Psoas muscle (tissue), 8 donors: ENCODE results near the gene VSTM2B. TPM values are rescaled to one million over a fixed set of nuclear protein-coding genes. Genes with fewer than 3 reads are reported as not detected.

ENCODE experiments used
- ATAC-seq, 4 donors: fragments of 200-7000 bp; cut with Tn5 transposase; one replicate each; pipeline ENCODE4 v1.9.1; 2020; ENCODE audit warnings: moderate library complexity in 3 of 4, mild to moderate bottlenecking in 2 of 4
- DNase-seq, 2 donors: peaks; one replicate each; pipeline ENCODE4 v3.0.0-alpha.2; 2020
- H3K27ac ChIP-seq: fragments of 200-600 bp; one replicate; pipeline ENCODE4 v1.8.0; 2022
- H3K27me3 ChIP-seq, 3 donors: fragments of 200-600 bp in 1 of 3; one replicate each; pipeline versions ENCODE4 v1.6.1 to v1.8.0; 2013 to 2022; ENCODE audit warnings: low read length in 2 of 3, mild to moderate bottlenecking in 2 of 3, moderate library complexity in 1 of 3; ENCODE audit not compliant: insufficient read depth in 3 of 3
- H3K36me3 ChIP-seq, 2 donors: fragments of 200-600 bp in 1 of 2; one replicate each; pipeline versions ENCODE4 v1.6.1 to v1.8.0; 2013 to 2022; ENCODE audit warnings: low read depth in 1 of 2, mild to moderate bottlenecking in 1 of 2, moderate library complexity in 1 of 2; ENCODE audit not compliant: insufficient read depth in 1 of 2
- H3K4me1 ChIP-seq: fragments of 200-600 bp; one replicate; pipeline ENCODE4 v1.8.0; 2022
- H3K4me3 ChIP-seq: fragments of 200-600 bp; one replicate; pipeline ENCODE4 v1.8.0; 2022; ENCODE audit warnings: mild to moderate bottlenecking
- H3K9me3 ChIP-seq: fragments of 200-600 bp; one replicate; pipeline ENCODE4 v1.8.0; 2022
- WGBS, 3 donors: extraction: QIAGEN DNeasy Blood & Tissue Kit; methylation state at CpG; one replicate each; pipeline versions ENCODE4 v1.1.6 to v1.1.7; 2013; 5-methylcytosine and 5-hydroxymethylcytosine counted together
- intact Hi-C, 2 donors: fragments of 100-400 bp; cut with DNase I; formaldehyde crosslinking; loops; one replicate each; pipeline versions ENCODE4 v1.11.0 to v1.14.2; 2022
- polyA plus RNA-seq, 3 donors: library from polyadenylated mRNA; stranded (reverse); fragments of 200-250 nt; gene quantifications; one replicate each; pipeline ENCODE4 v1.2.3, GENCODE V29; 2013
- total RNA-seq, 4 donors: library from RNA; stranded (reverse); fragmentation: NEBNext Ultra II Directional in 2 of 4; extraction: Animal tissue kit (Norgen Biotek cat#: 25700) in 2 of 4; gene quantifications; one replicate each; pipeline versions ENCODE4 v1.2.1 to v1.2.4, GENCODE V29; 2021 to 2023
- TF ChIP-seq, protein P1 (sequence below): fragments of 200-600 bp; IDR thresholded peaks from one replicate; pipeline ENCODE4 v1.8.0; 2022; ENCODE audit warnings: antibody characterized with exemption
- donor health status: healthy with polysubstance abuse.
- donor health status: DM: no; HTN: no; CAD: no; lungs with moderate emphysema.
- donor health status: Bipolar disorder and iron deficiency.
- donor health status: healthy.
- donor health status: DM: yes; HTN: yes; CAD: no.
- donor health status: DM: no; HTN: no; CAD: no.
- donor health status: DM: no; HTN: no; CAD: no.
- donor health status: DM: yes; HTN: yes; CAD: no.

The VSTM2B gene
- total and polyA plus RNA-seq, 7 donors = not detected

DNA sequence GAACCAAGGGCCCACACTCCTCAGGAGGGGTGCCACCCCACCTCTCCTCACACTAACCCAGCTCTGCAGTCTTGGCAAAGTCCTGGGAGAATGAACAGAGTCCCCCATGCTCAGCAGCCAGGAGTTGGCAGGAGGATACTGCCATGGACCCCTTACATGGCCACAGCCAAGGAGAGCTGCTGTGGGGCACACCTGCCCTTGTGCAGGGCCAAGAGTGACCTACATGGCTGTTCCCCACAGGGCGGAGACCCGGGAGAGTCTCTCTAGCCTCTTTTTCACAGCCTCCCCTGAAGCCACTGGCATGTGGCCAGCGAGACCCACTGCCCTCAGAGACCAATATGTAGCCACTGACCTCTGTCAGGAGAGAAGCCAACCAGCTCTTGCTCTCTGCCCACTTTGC, 45.9 kb upstream of the VSTM2B start:
- no peaks in the 10 kb centered on the region for H3K9me3 ChIP-seq
- H3K36me3 ChIP-seq = no peaks in the 10 kb centered on the region
- H3K27me3 ChIP-seq = peaks cover 0 to 8% (median 3%) of the 10 kb centered on the region in 3 donors
- no peak for ATAC-seq
- 84 to 91% (median 85%) methylated on average over 2 to 3 of the region's 3 CpGs for WGBS, 3 donors
- TF ChIP-seq, protein P1, sequence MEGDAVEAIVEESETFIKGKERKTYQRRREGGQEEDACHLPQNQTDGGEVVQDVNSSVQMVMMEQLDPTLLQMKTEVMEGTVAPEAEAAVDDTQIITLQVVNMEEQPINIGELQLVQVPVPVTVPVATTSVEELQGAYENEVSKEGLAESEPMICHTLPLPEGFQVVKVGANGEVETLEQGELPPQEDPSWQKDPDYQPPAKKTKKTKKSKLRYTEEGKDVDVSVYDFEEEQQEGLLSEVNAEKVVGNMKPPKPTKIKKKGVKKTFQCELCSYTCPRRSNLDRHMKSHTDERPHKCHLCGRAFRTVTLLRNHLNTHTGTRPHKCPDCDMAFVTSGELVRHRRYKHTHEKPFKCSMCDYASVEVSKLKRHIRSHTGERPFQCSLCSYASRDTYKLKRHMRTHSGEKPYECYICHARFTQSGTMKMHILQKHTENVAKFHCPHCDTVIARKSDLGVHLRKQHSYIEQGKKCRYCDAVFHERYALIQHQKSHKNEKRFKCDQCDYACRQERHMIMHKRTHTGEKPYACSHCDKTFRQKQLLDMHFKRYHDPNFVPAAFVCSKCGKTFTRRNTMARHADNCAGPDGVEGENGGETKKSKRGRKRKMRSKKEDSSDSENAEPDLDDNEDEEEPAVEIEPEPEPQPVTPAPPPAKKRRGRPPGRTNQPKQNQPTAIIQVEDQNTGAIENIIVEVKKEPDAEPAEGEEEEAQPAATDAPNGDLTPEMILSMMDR = no peak
- H3K4me1 ChIP-seq = no peaks in the 10 kb centered on the region
- DNase-seq = no peak
- no peak overlapping the region for H3K27ac ChIP-seq
- intact Hi-C loops = no loop called here
- no peak overlapping the region for H3K4me3 ChIP-seq

DNA sequence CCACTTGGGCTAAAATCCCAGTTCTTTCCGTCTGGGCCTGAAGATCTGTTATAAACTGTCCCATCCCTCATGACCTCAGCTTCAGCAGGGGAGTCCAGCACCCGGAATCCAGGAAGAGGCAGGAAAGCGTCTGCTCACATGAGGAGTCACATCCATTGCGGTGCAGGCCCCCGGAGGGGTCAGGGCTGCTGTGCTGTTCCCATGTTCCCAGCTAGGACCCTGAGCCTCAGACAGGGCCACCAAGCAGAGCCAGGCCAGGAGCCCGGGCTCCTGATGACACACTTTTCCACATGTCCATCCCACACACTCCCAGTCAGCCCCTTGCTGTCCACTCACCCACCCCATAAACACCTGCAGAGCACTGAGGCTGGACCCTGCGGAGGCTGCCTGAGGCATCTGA, 45.3 kb upstream of the VSTM2B start:
- no peaks in the 10 kb centered on the region for H3K36me3 ChIP-seq
- DNase-seq (no peak), ATAC-seq (no peak)
- intact Hi-C loops = no loop called here
- no peaks in the 10 kb centered on the region for H3K9me3 ChIP-seq
- H3K27me3 ChIP-seq = peaks cover 0 to 8% (median 3%) of the 10 kb centered on the region in 3 donors
- WGBS, 3 donors = 81 to 86% (median 86%) methylated on average over 7 of the region's 7 CpGs
- TF ChIP-seq, protein P1 = no peak
- no peak overlapping the region for H3K4me3 ChIP-seq
- H3K4me1 ChIP-seq = no peaks in the 10 kb centered on the region
- no peak overlapping the region for H3K27ac ChIP-seq

DNA sequence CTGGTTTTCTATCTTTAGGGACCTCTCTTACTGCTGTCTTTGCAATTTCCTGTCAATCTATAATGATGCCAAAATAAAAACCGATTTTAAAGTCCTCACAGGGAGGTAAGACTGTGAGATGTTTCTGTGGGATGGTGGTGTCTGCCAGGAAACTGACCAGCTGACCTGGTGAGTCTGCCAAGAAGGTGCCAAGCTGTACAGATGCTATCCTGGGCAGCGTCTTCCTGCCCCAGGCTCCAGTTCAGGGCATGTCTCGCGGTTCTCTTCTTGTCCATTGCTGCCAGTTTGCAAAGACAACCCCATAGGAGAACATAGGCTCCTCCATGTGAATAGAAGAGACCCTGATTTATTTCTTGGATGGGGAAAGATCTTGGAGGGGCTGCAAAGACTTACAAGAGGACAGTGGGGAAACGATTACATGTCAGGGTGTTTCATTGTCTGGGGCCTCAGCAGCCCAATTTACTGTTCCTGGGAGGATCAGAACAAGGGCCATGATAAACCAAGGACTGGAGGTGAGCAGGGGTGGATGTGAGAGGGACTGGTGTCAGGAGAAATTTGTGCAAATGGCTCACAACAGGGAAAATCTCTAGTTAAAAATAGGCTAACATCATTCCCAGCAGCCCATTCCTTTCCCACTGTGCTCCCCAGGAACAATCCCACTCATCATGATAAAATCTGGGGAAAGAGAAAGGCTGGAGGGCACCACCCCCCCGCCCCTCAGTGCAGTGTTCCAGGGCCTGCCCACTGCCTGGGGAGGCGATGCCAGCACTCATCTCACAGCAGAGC, 42.7 kb upstream of the VSTM2B start:
- ATAC-seq (no peak), DNase-seq (no peak)
- Histone ChIP-seq H3K27me3 (peaks cover 0 to 8% (median 0%) of the 10 kb centered on the region in 3 donors), H3K4me3 (no peak overlapping the region), H3K9me3 (no peaks in the 10 kb centered on the region), H3K27ac (no peak overlapping the region), H3K4me1 (no peaks in the 10 kb centered on the region), H3K36me3 (no peaks in the 10 kb centered on the region)
- 41 to 46% (median 42%) methylated on average over 7 of the region's 7 CpGs for WGBS, 3 donors
- TF ChIP-seq, protein P1 = no peak
- intact Hi-C loops = no loop called here

DNA sequence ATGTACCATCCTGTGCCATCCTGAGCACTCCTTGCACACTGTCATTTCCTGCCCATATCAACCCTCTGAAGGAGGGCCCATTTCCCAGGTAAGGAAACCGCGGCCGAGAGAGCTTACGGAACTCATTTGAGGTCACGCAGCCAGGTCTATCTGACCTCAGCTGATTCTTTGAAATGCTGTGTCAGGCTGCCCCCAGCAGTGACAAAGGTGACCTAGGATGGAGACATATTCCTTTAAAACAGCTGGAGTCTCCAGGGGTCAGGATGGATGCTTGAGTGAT, 42.2 kb upstream of the VSTM2B start:
- 92 to 98% (median 93%) methylated on average over 5 of the region's 5 CpGs for WGBS, 3 donors
- Histone ChIP-seq H3K27ac (no peak overlapping the region), H3K9me3 (no peaks in the 10 kb centered on the region), H3K36me3 (no peaks in the 10 kb centered on the region), H3K4me3 (no peak overlapping the region), H3K4me1 (no peaks in the 10 kb centered on the region), H3K27me3 (peaks cover 0 to 8% (median 0%) of the 10 kb centered on the region in 3 donors)
- DNase-seq (no peak), ATAC-seq (no peak)
- intact Hi-C loops = no loop called here
- TF ChIP-seq, protein P1 = no peak
